A549 treated with dexamethasone at 1 μM for 4 hours (cell line): ENCODE data around the gene ARRB2. TPM values are rescaled to one million over a fixed set of nuclear protein-coding genes. Genes with fewer than 3 reads are reported as not detected.

Experiments used
- total RNA-seq: library from RNA; stranded (reverse); fragments of 200-300 nt; extraction: Qiagen RNA extraction; gene quantifications from 5 replicates; pipeline ENCODE4 v1.2.3, GENCODE V29; 2022

The ARRB2 gene
- total RNA-seq: 46.9 to 68.9 TPM (median 57.2 TPM) in 5 replicates

DNA sequence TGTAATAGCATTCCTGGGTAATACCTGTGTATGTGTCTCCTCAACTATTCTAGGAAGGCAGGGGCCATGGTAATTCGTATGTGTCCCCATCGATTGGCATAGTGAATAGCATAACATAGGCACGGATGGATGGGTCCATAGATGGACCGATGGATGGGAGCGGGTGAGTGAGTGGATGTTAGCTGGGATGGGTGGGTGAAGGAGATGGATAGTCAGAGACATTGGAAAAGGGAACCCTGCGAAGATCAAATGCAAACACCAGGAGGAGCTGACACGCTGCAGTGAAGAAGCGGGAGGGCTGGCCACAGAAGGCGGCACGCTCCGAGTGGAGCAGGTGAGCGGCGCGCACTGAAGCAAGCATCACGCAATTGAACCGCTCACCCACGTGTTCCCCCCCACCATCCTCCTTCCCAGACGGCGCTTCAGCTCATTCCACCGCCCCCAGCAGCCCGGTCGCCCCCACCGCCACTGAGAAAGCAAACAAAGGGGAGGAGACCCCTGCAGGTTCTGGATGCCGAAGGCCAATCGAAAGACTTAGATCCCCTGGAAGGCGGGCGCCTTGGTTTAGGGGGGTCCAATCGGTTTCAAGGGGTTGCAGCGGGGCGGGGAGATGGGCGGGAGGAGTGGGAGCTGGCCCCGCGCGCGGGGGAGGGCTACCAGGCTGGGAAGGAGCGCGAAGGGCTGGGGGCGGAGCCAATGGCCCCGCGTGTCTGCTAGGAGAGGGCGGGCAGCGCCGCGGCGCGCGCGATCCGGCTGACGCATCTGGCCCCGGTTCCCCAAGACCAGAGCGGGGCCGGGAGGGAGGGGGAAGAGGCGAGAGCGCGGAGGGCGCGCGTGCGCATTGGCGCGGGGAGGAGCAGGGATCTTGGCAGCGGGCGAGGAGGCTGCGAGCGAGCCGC, at the start of gene ARRB2:
Gene ARRB2, plus strand, starts transcription at position 839 of the 899 bp plus-strand sequence. CDS start 90 bp downstream, outside the sequence.

DNA sequence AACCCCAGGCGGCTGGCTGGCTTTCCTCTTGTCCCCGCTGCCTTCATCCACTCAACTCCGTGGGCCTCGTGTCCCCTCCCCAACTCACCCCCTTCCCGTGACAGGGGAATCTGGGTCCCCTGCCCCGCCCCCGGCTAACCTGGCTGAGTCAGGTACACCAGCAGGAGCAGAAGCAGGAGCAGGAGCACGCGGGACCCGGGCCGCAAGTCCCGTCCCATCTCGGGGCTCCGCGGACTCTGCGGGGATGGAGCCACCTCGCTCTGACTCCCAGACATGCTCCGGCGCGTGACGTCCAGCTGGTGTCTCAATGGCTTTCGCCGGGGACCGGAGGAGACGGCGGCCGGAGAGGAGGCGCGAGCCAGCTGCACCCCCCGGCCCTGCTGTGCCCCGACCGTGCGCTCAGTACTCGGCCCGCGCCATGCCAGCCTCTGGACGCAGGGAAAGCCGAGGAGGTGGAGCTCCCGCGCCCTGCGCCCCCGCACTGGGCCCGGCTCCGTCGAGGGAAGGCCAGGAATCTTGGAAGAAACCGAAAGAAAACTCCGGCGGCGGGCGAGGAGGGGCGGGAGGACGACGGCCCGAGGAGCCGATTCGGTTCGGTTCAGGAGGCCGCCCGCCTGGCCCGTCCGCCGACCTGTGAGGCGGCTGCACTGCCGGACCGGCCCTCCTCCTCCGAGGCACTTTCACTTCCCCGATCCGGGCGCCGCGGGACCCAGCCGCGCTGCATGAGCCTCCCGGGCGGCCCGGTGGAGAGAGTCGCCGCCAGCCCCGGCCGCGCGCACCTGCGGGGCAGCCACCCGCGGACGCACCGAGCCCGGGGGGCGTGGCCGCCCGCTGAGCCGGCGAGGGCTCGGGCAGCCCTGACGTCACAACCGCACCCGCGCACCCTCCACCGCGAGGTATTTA, 28.9 kb downstream of the ARRB2 start, which contains the start of the genes CXCL16 and ZMYND15:
Gene CXCL16, minus strand, starts transcription at position 807 of the 903 bp plus-strand sequence. Its CDS starts 589 bp downstream, at position 218.
Gene ZMYND15, plus strand, starts transcription at position 712 of the 903 bp plus-strand sequence. CDS start 716 bp downstream, outside the sequence.

Other genes starting within 250 kb of the ARRB2 start
- 10.5 to 21.5 TPM (median 17.8 TPM) in 5 replicates for gene SPNS2, start 211.8 kb upstream of the ARRB2 start, total RNA-seq
- 72.5 to 112 TPM (median 108 TPM) in 5 replicates for gene MYBBP1A, start 155.2 kb upstream of the ARRB2 start, total RNA-seq
- gene GGT6, start 150.1 kb upstream of the ARRB2 start, total RNA-seq: not detected in 5 replicates
- 0.23 to 0.89 TPM (median 0.28 TPM) in 5 replicates for gene SMTNL2, start 126.1 kb upstream of the ARRB2 start, total RNA-seq
- 0.07 to 0.24 TPM (median 0.15 TPM) in 5 replicates for gene ALOX15, start 69.0 kb upstream of the ARRB2 start, total RNA-seq
- gene PELP1, start 6.5 kb upstream of the ARRB2 start, total RNA-seq: 53.4 to 77.7 TPM (median 76.7 TPM) in 5 replicates
- gene MED11, start 20.8 kb downstream of the ARRB2 start, total RNA-seq: 36.7 to 41.6 TPM (median 39.5 TPM) in 5 replicates
- gene ZMYND15, start 29.2 kb downstream of the ARRB2 start, total RNA-seq: 0.32 to 0.52 TPM (median 0.40 TPM) in 5 replicates
- 13.7 to 21.8 TPM (median 21.1 TPM) in 5 replicates for gene CXCL16, start 29.3 kb downstream of the ARRB2 start, total RNA-seq
- gene TM4SF5, start 61.3 kb downstream of the ARRB2 start, total RNA-seq: 0.34 to 1.2 TPM (median 0.66 TPM) in 5 replicates
- gene VMO1, start 75.7 kb downstream of the ARRB2 start, total RNA-seq: 0.81 to 1.2 TPM (median 1.0 TPM) in 5 replicates
- not detected in 5 replicates for gene GLTPD2, start 78.3 kb downstream of the ARRB2 start, total RNA-seq
- gene PSMB6, start 85.5 kb downstream of the ARRB2 start, total RNA-seq: 454 to 502 TPM (median 480 TPM) in 5 replicates
- 16.1 to 28.8 TPM (median 21.3 TPM) in 5 replicates for gene PLD2, start 96.5 kb downstream of the ARRB2 start, total RNA-seq
- gene MINK1, start 122.7 kb downstream of the ARRB2 start, total RNA-seq: 37.4 to 64.7 TPM (median 58.2 TPM) in 5 replicates
- 0.26 to 0.39 TPM (median 0.28 TPM) in 5 replicates for gene C17orf107, start 188.9 kb downstream of the ARRB2 start, total RNA-seq
- gene CHRNE, start 192.5 kb downstream of the ARRB2 start, total RNA-seq: 0.05 to 0.25 TPM (median 0.06 TPM) in 3 of 5 replicates, not detected in the others
- gene GP1BA, start 221.6 kb downstream of the ARRB2 start, total RNA-seq: not detected in 5 replicates
- gene SLC25A11, start 229.4 kb downstream of the ARRB2 start, total RNA-seq: 45.9 to 69.3 TPM (median 67.6 TPM) in 5 replicates
- gene RNF167, start 229.6 kb downstream of the ARRB2 start, total RNA-seq: 86.7 to 163 TPM (median 139 TPM) in 5 replicates
- gene PFN1, start 237.9 kb downstream of the ARRB2 start, total RNA-seq: 2,234 to 3,252 TPM (median 3,174 TPM) in 5 replicates
- gene ENO3, start 240.5 kb downstream of the ARRB2 start, total RNA-seq: 39.2 to 50.6 TPM (median 42.0 TPM) in 5 replicates